ENCODE results near the gene RPL23. TPM values are rescaled to one million over a fixed set of nuclear protein-coding genes. Genes with fewer than 3 reads are reported as not detected.

Gene RPL23
- total RNA-seq, 2 experiments from 2014 or later, result 1,908 to 1,957 TPM

- intact Hi-C loops (cut with micrococcal nuclease), result no loop called here
- peak; percentile 70 for DNase-seq
Measured at GRCh38 chr17:38877130-38877851, 23.8 kb upstream of the RPL23 start.

GRCh38 chr17:38875477-38876075 lies 22.1 kb upstream of the RPL23 start:
- no peak for DNase-seq
- no peaks in the 10 kb centered on the region for H3K27me3 Mint-ChIP-seq
- peak overlapping the region; percentile 91 for H3K27ac Mint-ChIP-seq
- no peak for ATAC-seq
- peaks cover 85% of the 10 kb centered on the region for H3K4me1 Mint-ChIP-seq (ENCODE audit: low read depth)
- POLR2A ChIA-PET, result interaction anchor here (7.1 to 9.9 kb wide), 2 partner anchors 22 to 23 kb away, joined by 55 to 106 read pairs; partner anchors contain the start of gene RPL23
- peak overlapping the region; percentile 11 for H3K4me3 Mint-ChIP-seq
- no peak for TF ChIP-seq CTCF (IDR thresholded peaks at IDR 0.05)
- intact Hi-C loops (cut with micrococcal nuclease), result no loop called here
- CTCF ChIA-PET, result interaction anchor here (1.4 kb wide), 1 partner anchor 107 kb away, joined by 5 read pairs; no protein-coding TSS in a partner anchor
- H3K9me3 Mint-ChIP-seq, result no peaks in the 10 kb centered on the region
- H3K36me3 Mint-ChIP-seq (ENCODE audit: low read depth), result peaks cover 43% of the 10 kb centered on the region

More at GRCh38 chr17:38877130-38877851, 23.8 kb upstream of the RPL23 start:
- CTCF ChIA-PET, result interaction anchor here (0.7 to 1.6 kb wide), 4 partner anchors 12 to 106 kb away, joined by 3 to 12 read pairs (median 3); partner anchors contain the start of gene LASP1NB
- peaks cover 48% of the 10 kb centered on the region for H3K36me3 Mint-ChIP-seq (ENCODE audit: low read depth)
- TF ChIP-seq CTCF (IDR thresholded peaks at IDR 0.05), result no peak
- peaks cover 92% of the 10 kb centered on the region for H3K4me1 Mint-ChIP-seq (ENCODE audit: low read depth)
- ATAC-seq, result peak; percentile 59
- no peaks in the 10 kb centered on the region for H3K27me3 Mint-ChIP-seq
- POLR2A ChIA-PET, result interaction anchor here (0.7 to 2.9 kb wide), 5 partner anchors 9 to 26 kb away, joined by 3 to 14 read pairs (median 3); no protein-coding TSS in a partner anchor
- peak overlapping the region; percentile 39 for H3K4me3 Mint-ChIP-seq
- no peaks in the 10 kb centered on the region for H3K9me3 Mint-ChIP-seq
- H3K27ac Mint-ChIP-seq, result peak overlapping the region; percentile 87

- ATAC-seq (no peak), DNase-seq (no peak)
- ChIA-PET CTCF (interaction anchor here (1.4 kb wide), 1 partner anchor 108 kb away, joined by 5 read pairs; no protein-coding TSS in a partner anchor), POLR2A (interaction anchor here (0.6 to 9.9 kb wide), 8 partner anchors 11 to 278 kb away, joined by 3 to 106 read pairs (median 4); partner anchors contain the start of gene RPL23)
- intact Hi-C loops (cut with micrococcal nuclease), result loop anchor here (5.0 kb wide), 2 partner anchors 53 to 278 kb away; partner anchors contain the start of genes LASP1NB and PLXDC1
- Mint-ChIP-seq H3K36me3 (ENCODE audit: low read depth) (peaks cover 39% of the 10 kb centered on the region), H3K27ac (peak overlapping the region; percentile 91), H3K4me1 (ENCODE audit: low read depth) (peaks cover 77% of the 10 kb centered on the region), H3K9me3 (no peaks in the 10 kb centered on the region), H3K27me3 (no peaks in the 10 kb centered on the region), H3K4me3 (peak overlapping the region; percentile 11)
- no peak for TF ChIP-seq CTCF (IDR thresholded peaks at IDR 0.05)
Measured at GRCh38 chr17:38874505-38875400, 21.2 kb upstream of the RPL23 start.

- Mint-ChIP-seq H3K4me1 (ENCODE audit: low read depth) (peaks cover 72% of the 10 kb centered on the region), H3K36me3 (ENCODE audit: low read depth) (peaks cover 37% of the 10 kb centered on the region), H3K27me3 (peaks cover 1% of the 10 kb centered on the region), H3K9me3 (no peaks in the 10 kb centered on the region), H3K27ac (peak overlapping the region; percentile 91), H3K4me3 (peak overlapping the region; percentile 90)
- intact Hi-C loops (cut with micrococcal nuclease), result loop anchor here (5.0 kb wide), 2 partner anchors 53 to 278 kb away; partner anchors contain the start of genes LASP1NB and PLXDC1
- CTCF ChIA-PET, result interaction anchor here (0.7 to 2.0 kb wide), 3 partner anchors 8 to 109 kb away, joined by 3 to 13 read pairs (median 5); partner anchors contain the start of gene LASP1NB
- POLR2A ChIA-PET, result interaction anchor here (0.6 to 9.9 kb wide), 9 partner anchors 9 to 279 kb away, joined by 3 to 106 read pairs (median 6); partner anchors contain the start of gene RPL23
- no peak for TF ChIP-seq CTCF (IDR thresholded peaks at IDR 0.05)
- ATAC-seq (no peak), DNase-seq (peak; percentile 37)
Measured at GRCh38 chr17:38873640-38874380, 20.3 kb upstream of the RPL23 start.
